A549 (cell line): ENCODE results near the gene HELLS. TPM values are rescaled to one million over a fixed set of nuclear protein-coding genes. Genes with fewer than 3 reads are reported as not detected.
"Not testable (repeated sequence)": the region's sequence is repeated elsewhere in the genome, so short reads cannot be mapped to it uniquely, and the experiment has no call there.

Experiments used
- ATAC-seq, 2 experiments: fragments of 200-7000 bp in 1 of 2; fragments of >200 bp in 1 of 2; cut with Nextera tagmentation in 1 of 2; cut with Tn5 transposase in 1 of 2; 3 replicates each; pipeline versions ENCODE4 v1.8.0 to v1.9.1; 2018 to 2020; ENCODE audit warnings: mild to moderate bottlenecking in 1 of 2, moderate library complexity in 1 of 2
- CTCF ChIA-PET: fragments of 300-600 bp; sonication (Branson Sonifier 250); formaldehyde crosslinking; extraction: SDS; loops from one replicate; lab custom pipeline; 2021; ENCODE audit warnings: antibody characterized with exemption, inconsistent platforms; lab: Yijun Ruan, JAX
- POLR2A ChIA-PET: fragments of 350-600 bp; formaldehyde crosslinking; extraction: SDS; loops from one replicate; lab custom pipeline; 2021; ENCODE audit warnings: antibody characterized with exemption, inconsistent platforms; lab: Yijun Ruan, JAX
- DNase-seq, 2 experiments: peaks; one replicate each; pipeline versions ENCODE4 v3.0.0 to v3.0.0-alpha.2; 2011 to 2016; ENCODE audit warnings: low read depth in 1 of 2, low spot score in 1 of 2
- FAIRE-seq: peaks from 2 replicates; lab custom pipeline; 2011; peaks lifted over from hg19 to GRCh38; lab: Jason Lieb, UNC
- H3K27ac ChIP-seq, 2 experiments: fragments of >200 bp; sonication (Bioruptor Twin); formaldehyde crosslinking; 3 replicates each; pipeline ENCODE4 v1.5.1; 2016 to 2017
- H3K4me1 ChIP-seq: fragments of >200 bp; sonication (Bioruptor Twin); formaldehyde crosslinking; 3 replicates; pipeline ENCODE4 v1.6.1; 2016
- H3K4me2 ChIP-seq: fragments of >200 bp; sonication (Bioruptor Twin); formaldehyde crosslinking; 3 replicates; pipeline ENCODE4 v1.6.1; 2016
- H3K4me3 ChIP-seq: fragments of >200 bp; sonication (Bioruptor Twin); formaldehyde crosslinking; 3 replicates; pipeline ENCODE4 v1.5.1; 2016
- H3K9me3 ChIP-seq: fragments of >200 bp; sonication (Bioruptor Twin); formaldehyde crosslinking; 3 replicates; pipeline ENCODE4 v1.6.1; 2016
- CBX8 ChIP-seq: fragments of 200-600 bp; sonication (generic); IDR thresholded peaks from 2 replicates; pipeline ENCODE4 v1.6.1; 2016
- CHD2 ChIP-seq: fragments of 150-350 bp; IDR thresholded peaks from 2 replicates; pipeline ENCODE4 v1.6.1; 2014; ENCODE audit warnings: low read length; ENCODE audit not compliant: partially characterized antibody
- EHMT2 ChIP-seq: fragments of 200-600 bp; sonication (generic); IDR thresholded peaks from 2 replicates; pipeline ENCODE4 v1.6.1; 2016; ENCODE audit warnings: antibody characterized with exemption, low read depth, mild to moderate bottlenecking, moderate library complexity
- EP300 ChIP-seq, 2 experiments: fragments of >200 bp; sonication (Bioruptor Twin); formaldehyde crosslinking; IDR thresholded peaks; 2 replicates in 1 of 2; 3 replicates in 1 of 2; pipeline ENCODE4 v1.6.1; 2016 to 2017
- FOSB ChIP-seq: fragments of 250-450 bp; sonication (Bioruptor Pico); IDR thresholded peaks from 2 replicates; pipeline ENCODE4 v1.5.0; 2020; ENCODE audit warnings: mild to moderate bottlenecking, moderate library complexity
- FOXS1 ChIP-seq: fragments of 250-450 bp; sonication (Bioruptor Pico); IDR thresholded peaks from 2 replicates; pipeline ENCODE4 v1.5.0; 2020; ENCODE audit warnings: mild to moderate bottlenecking, moderate library complexity
- HOXA7 ChIP-seq: fragments of 250-450 bp; sonication (Bioruptor Pico); IDR thresholded peaks from 2 replicates; pipeline ENCODE4 v1.5.0; 2020; ENCODE audit warnings: mild to moderate bottlenecking, moderate library complexity
- JUNB ChIP-seq: fragments of >200 bp; sonication (Bioruptor Twin); formaldehyde crosslinking; IDR thresholded peaks from 2 replicates; pipeline ENCODE4 v1.6.1; 2016
- KDM1A ChIP-seq: fragments of 200-600 bp; sonication (generic); IDR thresholded peaks from 2 replicates; pipeline ENCODE4 v1.6.1; 2016; ENCODE audit warnings: low read depth, mild to moderate bottlenecking
- KDM5A ChIP-seq: fragments of 200-600 bp; sonication (generic); IDR thresholded peaks from 2 replicates; pipeline ENCODE4 v1.6.1; 2016; ENCODE audit warnings: antibody characterized with exemption, mild to moderate bottlenecking
- MAFK ChIP-seq: fragments of 450-650 bp; IDR thresholded peaks from 2 replicates; pipeline ENCODE4 v1.6.1; 2014; ENCODE audit not compliant: partially characterized antibody
- MAZ ChIP-seq: fragments of 150-350 bp; IDR thresholded peaks from 2 replicates; pipeline ENCODE4 v1.6.1; 2014; ENCODE audit warnings: antibody characterized with exemption, low read depth, low read length, borderline replicate concordance
- NR3C1 ChIP-seq: fragments of >200 bp; sonication (Bioruptor Twin); formaldehyde crosslinking; IDR thresholded peaks from 3 replicates; pipeline ENCODE4 v1.6.1; 2017
- PHF8 ChIP-seq: fragments of 200-600 bp; sonication (generic); IDR thresholded peaks from 2 replicates; pipeline ENCODE4 v1.6.1; 2016; ENCODE audit warnings: low read depth, mild to moderate bottlenecking, antibody characterized with exemption, moderate library complexity, borderline replicate concordance
- POLR2A ChIP-seq: IDR thresholded peaks from 2 replicates; pipeline ENCODE4 v1.6.1; 2012; ENCODE audit warnings: mild to moderate bottlenecking, low read length
- SMC3 ChIP-seq: fragments of >200 bp; sonication (Bioruptor Twin); formaldehyde crosslinking; IDR thresholded peaks from 3 replicates; pipeline ENCODE4 v1.6.1; 2018; ENCODE audit warnings: inconsistent platforms
- SREBF2 ChIP-seq: fragments of 450-650 bp; IDR thresholded peaks from 2 replicates; pipeline ENCODE4 v1.6.1; 2014; ENCODE audit warnings: mild to moderate bottlenecking, moderate library complexity
- ZFP36 ChIP-seq: fragments of 450-650 bp; IDR thresholded peaks from 2 replicates; pipeline ENCODE4 v1.6.1; 2014; ENCODE audit warnings: borderline replicate concordance; ENCODE audit not compliant: partially characterized antibody
- ZSCAN20 ChIP-seq: fragments of 250-450 bp; sonication (Bioruptor Pico); IDR thresholded peaks from 2 replicates; pipeline ENCODE4 v1.8.0; 2022; ENCODE audit warnings: mild to moderate bottlenecking, moderate library complexity
- whole genome bisulfite sequencing: methylation state at CpG from one replicate; pipeline ENCODE4 v1.1.6; 2017; ENCODE audit errors: missing lambda C conversion rate; 5-methylcytosine and 5-hydroxymethylcytosine counted together
- polyA plus RNA-seq, 4 experiments: library from polyadenylated mRNA; depleted of rRNA in 3 of 4; stranded (reverse); fragments of >200 nt; fragmentation: RNase III in 1 of 4; extraction: RNeasy Plus Mini Kit Qiagen cat#74134 plus additional on column Dnase treatment in 1 of 4; gene quantifications; 2 replicates in 3 of 4; 3 replicates in 1 of 4; pipeline ENCODE4 v1.2.3, GENCODE V29; 2011 to 2017
- TF ChIP-seq, protein P1 (sequence below): fragments of 200-600 bp; sonication (generic); IDR thresholded peaks from 2 replicates; pipeline ENCODE4 v1.6.1; 2016; ENCODE audit warnings: antibody characterized with exemption, mild to moderate bottlenecking, moderate library complexity
- TF ChIP-seq, protein P2 (sequence below): fragments of 450-650 bp; IDR thresholded peaks from 2 replicates; pipeline ENCODE4 v1.6.1; 2014; ENCODE audit warnings: antibody characterized with exemption
- TF ChIP-seq, protein P3 (sequence below): IDR thresholded peaks from 2 replicates; pipeline ENCODE4 v1.6.1; 2012
- TF ChIP-seq, protein P4 (sequence below): fragments of >200 bp; sonication (Bioruptor Twin); formaldehyde crosslinking; IDR thresholded peaks from 2 replicates; pipeline ENCODE4 v1.6.1; 2016
- TF ChIP-seq, protein P5 (sequence below): fragments of 250-450 bp; sonication (Bioruptor Pico); IDR thresholded peaks from 2 replicates; pipeline ENCODE4 v1.5.0; 2020; ENCODE audit warnings: low read depth, mild to moderate bottlenecking, moderate library complexity

Gene HELLS
- polyA plus RNA-seq, 2 of the 4 experiments (the other 2 are of a cell fraction), result 52.3 to 62.0 TPM

DNA sequence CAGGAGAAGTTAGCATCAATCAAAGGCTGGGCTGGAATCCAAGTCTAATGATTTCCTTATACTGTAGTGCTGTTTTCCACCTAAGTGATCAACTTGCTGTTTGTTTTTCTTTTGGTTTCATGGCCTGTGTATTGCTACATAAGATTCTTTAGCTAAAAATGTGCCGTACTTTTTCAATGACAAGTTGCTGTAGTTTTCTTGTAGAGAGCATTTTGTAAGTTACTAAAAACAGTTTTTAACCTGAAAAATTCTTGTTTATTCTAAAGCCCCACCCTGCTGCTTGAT, 1.3 kb downstream of the HELLS start (continued):
- TF ChIP-seq, protein P1, sequence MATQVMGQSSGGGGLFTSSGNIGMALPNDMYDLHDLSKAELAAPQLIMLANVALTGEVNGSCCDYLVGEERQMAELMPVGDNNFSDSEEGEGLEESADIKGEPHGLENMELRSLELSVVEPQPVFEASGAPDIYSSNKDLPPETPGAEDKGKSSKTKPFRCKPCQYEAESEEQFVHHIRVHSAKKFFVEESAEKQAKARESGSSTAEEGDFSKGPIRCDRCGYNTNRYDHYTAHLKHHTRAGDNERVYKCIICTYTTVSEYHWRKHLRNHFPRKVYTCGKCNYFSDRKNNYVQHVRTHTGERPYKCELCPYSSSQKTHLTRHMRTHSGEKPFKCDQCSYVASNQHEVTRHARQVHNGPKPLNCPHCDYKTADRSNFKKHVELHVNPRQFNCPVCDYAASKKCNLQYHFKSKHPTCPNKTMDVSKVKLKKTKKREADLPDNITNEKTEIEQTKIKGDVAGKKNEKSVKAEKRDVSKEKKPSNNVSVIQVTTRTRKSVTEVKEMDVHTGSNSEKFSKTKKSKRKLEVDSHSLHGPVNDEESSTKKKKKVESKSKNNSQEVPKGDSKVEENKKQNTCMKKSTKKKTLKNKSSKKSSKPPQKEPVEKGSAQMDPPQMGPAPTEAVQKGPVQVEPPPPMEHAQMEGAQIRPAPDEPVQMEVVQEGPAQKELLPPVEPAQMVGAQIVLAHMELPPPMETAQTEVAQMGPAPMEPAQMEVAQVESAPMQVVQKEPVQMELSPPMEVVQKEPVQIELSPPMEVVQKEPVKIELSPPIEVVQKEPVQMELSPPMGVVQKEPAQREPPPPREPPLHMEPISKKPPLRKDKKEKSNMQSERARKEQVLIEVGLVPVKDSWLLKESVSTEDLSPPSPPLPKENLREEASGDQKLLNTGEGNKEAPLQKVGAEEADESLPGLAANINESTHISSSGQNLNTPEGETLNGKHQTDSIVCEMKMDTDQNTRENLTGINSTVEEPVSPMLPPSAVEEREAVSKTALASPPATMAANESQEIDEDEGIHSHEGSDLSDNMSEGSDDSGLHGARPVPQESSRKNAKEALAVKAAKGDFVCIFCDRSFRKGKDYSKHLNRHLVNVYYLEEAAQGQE, result no peak

DNA sequence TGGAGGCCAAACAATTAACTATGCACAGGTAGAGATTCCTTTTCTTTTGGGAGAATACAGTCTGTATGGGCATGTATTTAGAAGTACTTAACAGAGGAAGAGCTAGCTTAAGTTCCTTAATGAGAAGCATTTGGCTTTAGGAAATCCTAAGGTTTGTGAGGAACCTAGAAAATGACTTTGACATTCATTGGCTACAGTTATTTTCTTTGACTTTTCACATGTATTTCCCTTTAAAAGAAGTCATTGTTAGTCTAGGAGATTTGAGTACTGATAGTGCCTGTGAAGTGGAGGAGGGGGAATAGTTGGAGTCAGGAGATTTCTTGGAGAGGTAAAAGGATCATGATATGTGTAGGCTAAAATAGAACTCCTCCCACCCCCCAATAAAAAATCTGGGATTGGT, 3.6 kb downstream of the HELLS start:
- DNase-seq, result no peak
- no peak overlapping the region for H3K4me3 ChIP-seq
- no peak for TF ChIP-seq HOXA7 (CRISPR knock-in tag)
- TF ChIP-seq CHD2, result no peak
- no peak for TF ChIP-seq SREBF2
- TF ChIP-seq CBX8, result no peak
- no peak for TF ChIP-seq ZSCAN20 (CRISPR knock-in tag)
- TF ChIP-seq, protein P2, sequence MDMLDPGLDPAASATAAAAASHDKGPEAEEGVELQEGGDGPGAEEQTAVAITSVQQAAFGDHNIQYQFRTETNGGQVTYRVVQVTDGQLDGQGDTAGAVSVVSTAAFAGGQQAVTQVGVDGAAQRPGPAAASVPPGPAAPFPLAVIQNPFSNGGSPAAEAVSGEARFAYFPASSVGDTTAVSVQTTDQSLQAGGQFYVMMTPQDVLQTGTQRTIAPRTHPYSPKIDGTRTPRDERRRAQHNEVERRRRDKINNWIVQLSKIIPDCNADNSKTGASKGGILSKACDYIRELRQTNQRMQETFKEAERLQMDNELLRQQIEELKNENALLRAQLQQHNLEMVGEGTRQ, result no peak
- TF ChIP-seq SMC3, result no peak
- TF ChIP-seq PHF8, result no peak
- TF ChIP-seq EHMT2, result no peak
- TF ChIP-seq KDM5A, result no peak
- no peak for TF ChIP-seq JUNB
- no peak for TF ChIP-seq MAZ
- TF ChIP-seq, protein P3, sequence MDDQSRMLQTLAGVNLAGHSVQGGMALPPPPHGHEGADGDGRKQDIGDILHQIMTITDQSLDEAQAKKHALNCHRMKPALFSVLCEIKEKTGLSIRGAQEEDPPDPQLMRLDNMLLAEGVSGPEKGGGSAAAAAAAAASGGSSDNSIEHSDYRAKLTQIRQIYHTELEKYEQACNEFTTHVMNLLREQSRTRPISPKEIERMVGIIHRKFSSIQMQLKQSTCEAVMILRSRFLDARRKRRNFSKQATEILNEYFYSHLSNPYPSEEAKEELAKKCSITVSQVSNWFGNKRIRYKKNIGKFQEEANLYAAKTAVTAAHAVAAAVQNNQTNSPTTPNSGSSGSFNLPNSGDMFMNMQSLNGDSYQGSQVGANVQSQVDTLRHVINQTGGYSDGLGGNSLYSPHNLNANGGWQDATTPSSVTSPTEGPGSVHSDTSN, result no peak
- TF ChIP-seq EP300 (IDR thresholded peaks at IDR 0.05), result no peak
- no peak for TF ChIP-seq FOXS1 (CRISPR knock-in tag)
- TF ChIP-seq, all 56 proteins: peak for 0
- FAIRE-seq, result no peak
- ChIA-PET CTCF (interaction anchor here (1.0 kb wide), 1 partner anchor 14 kb away, joined by 3 read pairs; no protein-coding TSS in a partner anchor), POLR2A (no interaction called here)
- H3K4me1 ChIP-seq, result peaks cover 17% of the 10 kb centered on the region
- no peak overlapping the region for H3K4me2 ChIP-seq
- H3K9me3 ChIP-seq, result no peaks in the 10 kb centered on the region
- ATAC-seq, result no peak
- H3K27ac ChIP-seq, result no peak overlapping the region

DNA sequence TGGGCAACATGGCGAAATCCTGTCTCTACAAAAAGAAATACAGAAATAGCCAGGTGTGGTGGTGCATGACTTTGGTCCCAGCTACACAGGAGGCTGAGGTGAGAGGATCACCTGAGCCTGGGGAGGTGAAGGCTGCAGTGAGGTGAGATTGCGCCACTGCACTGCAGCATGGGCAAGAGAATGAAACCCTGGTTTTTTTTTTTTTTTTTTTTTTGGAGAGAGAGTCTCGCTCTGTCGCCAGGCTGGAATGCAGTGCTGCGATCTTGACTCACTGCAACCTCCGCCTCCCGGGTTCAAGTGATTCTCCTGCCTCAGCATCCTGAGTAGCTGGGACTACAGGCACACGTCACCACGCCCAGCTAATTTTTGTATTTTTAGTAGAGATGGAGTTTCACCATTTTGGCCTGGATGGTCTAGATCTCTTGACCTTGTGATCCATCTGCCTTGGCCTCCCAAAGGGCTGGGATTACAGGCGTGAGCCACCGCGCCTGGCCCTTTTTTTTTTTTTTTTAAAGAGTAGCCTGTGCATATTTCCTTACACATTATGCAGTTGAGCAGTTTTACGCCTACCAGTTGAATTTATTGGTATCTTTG, 22.2 kb downstream of the HELLS start:
- H3K9me3 ChIP-seq, H3K4me3 ChIP-seq, H3K27ac ChIP-seq, POLR2A ChIA-PET, H3K4me2 ChIP-seq, DNase-seq, ATAC-seq, H3K4me1 ChIP-seq, FAIRE-seq, CTCF ChIA-PET: not testable (repeated sequence)
- WGBS, result 92% methylated on average over 13 of the region's 13 CpGs

DNA sequence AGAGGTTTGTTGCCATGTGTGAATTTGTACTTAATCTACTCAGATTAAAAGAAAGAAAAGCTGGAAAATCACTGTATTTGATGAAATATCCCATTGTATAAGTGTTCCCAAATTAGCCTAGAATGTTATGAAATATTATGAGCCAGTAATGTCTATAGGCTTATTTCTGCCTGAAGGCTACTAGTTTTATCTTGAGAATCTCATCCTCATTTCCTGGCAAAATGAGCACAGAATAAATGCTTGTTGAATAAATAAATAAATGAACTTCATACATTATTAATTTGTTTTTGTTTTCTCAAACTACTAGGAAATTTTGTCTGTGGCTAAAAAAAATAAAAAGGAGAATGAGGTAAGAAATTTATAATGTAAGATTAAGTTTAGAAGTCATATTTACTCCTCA, 25.5 kb downstream of the HELLS start:
- ATAC-seq (no peak), DNase-seq (no peak), FAIRE-seq (no peak)
- CTCF ChIA-PET, result no interaction called here
- H3K4me2 ChIP-seq, result no peak overlapping the region
- no peaks in the 10 kb centered on the region for H3K4me1 ChIP-seq
- no peak overlapping the region for H3K4me3 ChIP-seq
- TF ChIP-seq MAFK (no peak), ZSCAN20 (CRISPR knock-in tag) (no peak), SMC3 (no peak), EP300 (IDR thresholded peaks at IDR 0.05) (no peak), KDM5A (no peak), FOSB (CRISPR knock-in tag) (no peak), POLR2A (no peak), KDM1A (no peak), NR3C1 (no peak), ZFP36 (no peak)
- TF ChIP-seq, protein P4, sequence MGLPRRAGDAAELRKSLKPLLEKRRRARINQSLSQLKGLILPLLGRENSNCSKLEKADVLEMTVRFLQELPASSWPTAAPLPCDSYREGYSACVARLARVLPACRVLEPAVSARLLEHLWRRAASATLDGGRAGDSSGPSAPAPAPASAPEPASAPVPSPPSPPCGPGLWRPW, result no peak
- TF ChIP-seq, protein P5, sequence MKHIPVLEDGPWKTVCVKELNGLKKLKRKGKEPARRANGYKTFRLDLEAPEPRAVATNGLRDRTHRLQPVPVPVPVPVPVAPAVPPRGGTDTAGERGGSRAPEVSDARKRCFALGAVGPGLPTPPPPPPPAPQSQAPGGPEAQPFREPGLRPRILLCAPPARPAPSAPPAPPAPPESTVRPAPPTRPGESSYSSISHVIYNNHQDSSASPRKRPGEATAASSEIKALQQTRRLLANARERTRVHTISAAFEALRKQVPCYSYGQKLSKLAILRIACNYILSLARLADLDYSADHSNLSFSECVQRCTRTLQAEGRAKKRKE (CRISPR knock-in tag), result no peak
- no peaks in the 10 kb centered on the region for H3K9me3 ChIP-seq
- POLR2A ChIA-PET, result no interaction called here
- H3K27ac ChIP-seq, result no peak overlapping the region
